Omental fat pad (tissue), 4 donors: Measurements from ENCODE around the gene LHX1. TPM values are rescaled to one million over a fixed set of nuclear protein-coding genes. Genes with fewer than 3 reads are reported as not detected.

Experiments used
- ATAC-seq: fragments of 150-250 bp; one replicate; pipeline ENCODE4 v1.9.1; 2016; ENCODE audit warnings: mild to moderate bottlenecking, moderate library complexity; ENCODE audit not compliant: low FRiP score
- DNase-seq: peaks from one replicate; pipeline ENCODE4 v3.0.0-alpha.2; 2019; ENCODE audit warnings: low spot score
- CTCF ChIP-seq, 3 donors: fragments of 450-650 bp; IDR thresholded peaks; one replicate each; pipeline ENCODE4 v1.5.1; 2016 to 2017; ENCODE audit warnings: antibody characterized with exemption in 3 of 3, mild to moderate bottlenecking in 3 of 3, moderate library complexity in 2 of 3
- total RNA-seq, 4 donors: library from RNA; depleted of rRNA; stranded (reverse); fragments of >200 nt; gene quantifications; one replicate each; pipeline ENCODE4 v1.1.0, GENCODE V29; 2016

LHX1 gene
- total RNA-seq, 4 donors from 2014 or later, result not detected

GRCh38 chr17:36975922-36976515 lies 38.7 kb downstream of the LHX1 start:
- ATAC-seq (no peak), DNase-seq (no peak)
- no peak for TF ChIP-seq CTCF (IDR thresholded peaks at IDR 0.05)

- ATAC-seq, result no peak
These were observed 39.8 kb downstream of the LHX1 start for GRCh38 chr17:36977066-36977465.

GRCh38 chr17:36977568-36977967 lies 40.3 kb downstream of the LHX1 start:
- TF ChIP-seq CTCF (IDR thresholded peaks at IDR 0.05), result no peak
- ATAC-seq (no peak), DNase-seq (no peak)

More at GRCh38 chr17:36977066-36977465, 39.8 kb downstream of the LHX1 start:
- no peak for DNase-seq
- no peak for TF ChIP-seq CTCF (IDR thresholded peaks at IDR 0.05)

DNA sequence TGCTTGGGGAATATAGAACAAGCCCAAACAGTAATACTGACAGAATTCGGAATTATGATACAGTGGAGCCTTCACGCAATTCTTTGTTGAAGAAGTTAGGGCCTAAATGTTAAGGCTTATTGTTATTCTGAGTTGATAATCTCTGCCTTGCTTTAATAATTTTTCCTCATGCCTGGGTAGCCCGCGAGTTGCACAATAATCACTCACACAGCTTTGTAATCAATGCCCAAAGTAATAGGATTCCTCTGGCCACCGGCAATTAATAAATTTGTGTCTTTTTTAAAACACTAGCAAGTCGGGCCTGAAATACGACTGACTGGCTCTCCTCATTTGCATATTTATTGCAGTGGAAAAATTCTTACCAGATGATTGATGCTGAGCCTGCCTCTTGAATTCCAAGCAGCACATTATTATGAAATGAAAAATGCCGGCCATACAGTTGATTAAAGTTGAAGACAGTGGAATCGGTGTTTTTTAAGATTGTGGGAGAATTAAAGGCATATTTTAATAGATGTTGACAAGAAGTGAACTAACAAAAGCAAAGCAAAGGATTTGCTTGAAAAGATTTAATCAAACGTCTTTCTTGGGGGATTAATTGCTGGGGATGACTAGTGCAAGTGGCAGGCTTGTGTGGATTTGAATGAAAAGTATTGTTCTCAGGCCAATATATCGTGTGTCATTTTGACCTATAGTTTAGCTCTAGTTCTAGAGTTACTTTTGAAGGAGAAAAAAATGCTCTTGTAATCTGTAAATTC lies 41.7 kb downstream of the LHX1 start:
- DNase-seq (no peak), ATAC-seq (no peak)
- no peak for TF ChIP-seq CTCF (IDR thresholded peaks at IDR 0.05)

DNA sequence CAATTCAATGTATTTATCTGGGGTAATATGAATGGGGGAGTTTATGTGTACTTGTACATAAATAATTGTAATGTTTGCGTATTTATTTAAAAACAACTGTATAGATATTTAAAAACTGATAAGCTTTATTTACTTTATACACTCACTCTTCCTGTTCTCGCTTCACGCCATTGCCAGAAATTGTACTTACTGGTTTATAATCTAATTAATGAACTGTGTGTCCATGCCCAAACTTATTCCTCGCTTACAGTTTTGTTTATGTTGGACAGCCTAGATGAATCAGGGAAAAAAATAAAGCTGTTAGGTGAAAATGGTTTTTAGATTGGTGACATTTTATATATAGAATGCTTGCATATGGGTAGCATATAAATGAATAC lies 42.3 kb downstream of the LHX1 start:
- DNase-seq, result no peak
- ATAC-seq, result no peak
- TF ChIP-seq CTCF (IDR thresholded peaks at IDR 0.05), result no peak

DNA sequence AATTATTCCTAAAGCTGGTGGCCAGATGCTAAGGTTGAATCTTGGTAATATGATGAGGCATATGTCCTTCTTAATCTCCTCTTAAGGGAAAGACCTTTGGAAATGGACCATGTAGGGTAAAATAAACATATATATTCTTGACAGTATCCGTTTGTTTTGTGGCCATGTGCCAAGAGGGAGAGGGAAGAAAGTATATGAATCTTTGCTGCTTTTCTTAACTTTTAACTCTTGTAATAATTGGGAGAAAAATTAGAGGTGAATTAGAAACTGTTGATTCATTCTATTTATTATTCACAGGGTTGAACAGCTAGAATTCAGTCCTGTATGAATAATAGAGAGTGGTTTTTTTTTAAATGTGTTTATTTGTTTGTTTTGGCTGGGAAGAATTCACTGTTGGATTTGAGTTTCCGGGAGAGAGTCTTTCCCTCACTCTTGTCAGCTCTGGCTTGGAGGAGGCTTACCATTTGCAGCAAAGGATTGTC lies 43.0 kb downstream of the LHX1 start:
- ATAC-seq (no peak), DNase-seq (no peak)
- TF ChIP-seq CTCF (IDR thresholded peaks at IDR 0.05), result no peak

DNA sequence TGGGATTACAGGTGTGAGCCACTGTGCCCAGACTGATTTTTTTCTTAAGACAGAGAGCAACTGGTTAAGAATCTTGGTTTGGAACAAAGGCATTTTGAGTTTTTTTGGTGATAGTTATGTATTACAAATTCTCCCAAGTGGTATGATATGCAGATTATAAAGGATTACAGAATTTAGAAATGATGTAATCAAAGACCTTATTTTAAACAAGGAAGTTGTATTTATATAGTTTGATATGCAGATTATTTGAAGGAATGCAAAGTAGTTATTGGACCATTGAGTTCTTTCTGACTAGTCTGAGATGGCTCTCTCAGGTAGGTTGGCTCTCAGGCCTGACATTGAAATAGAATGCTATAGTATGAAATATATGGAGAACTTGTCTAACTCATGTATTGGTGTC lies 46.3 kb downstream of the LHX1 start:
- no peak for DNase-seq
- ATAC-seq, result no peak
- TF ChIP-seq CTCF (IDR thresholded peaks at IDR 0.05), result no peak
